GM12878 (cell line): ENCODE results near the gene NLRP5. TPM values are rescaled to one million over a fixed set of nuclear protein-coding genes. Genes with fewer than 3 reads are reported as not detected.

Experiments
- ATAC-seq: fragments of 200-7000 bp; cut with Tn5 transposase; 3 replicates; pipeline ENCODE4 v1.9.1; 2020; ENCODE audit warnings: mild to moderate bottlenecking, moderate library complexity
- BruUV-seq: library from RNA; stranded (reverse); fragments of 400-500 nt; replicated peaks from 2 replicates; lab custom pipeline; 2021; lab: Mats Ljungman, UMichigan
- CTCF ChIA-PET: fragments of 300-600 bp; sonication (Branson Sonifier 250); formaldehyde crosslinking; extraction: SDS; loops from one replicate; lab custom pipeline; 2021; ENCODE audit warnings: inconsistent platforms; lab: Yijun Ruan, JAX
- POLR2A ChIA-PET: fragments of 350-600 bp; formaldehyde crosslinking; extraction: SDS; loops from one replicate; lab custom pipeline; 2021; ENCODE audit warnings: inconsistent platforms; lab: Charles Lee
- RAD21 ChIA-PET: fragments of 300-600 bp; sonication (Branson Sonifier 250); formaldehyde crosslinking; loops from one replicate; lab custom pipeline; 2023; ENCODE audit warnings: antibody characterized with exemption; ENCODE audit not compliant: unreplicated experiment; lab: Charles Lee
- SMC1A ChIA-PET: fragments of 300-600 bp; sonication (Branson Sonifier 250); formaldehyde crosslinking; loops from one replicate; lab custom pipeline; 2023; ENCODE audit not compliant: unreplicated experiment, uncharacterized antibody; lab: Charles Lee
- DNase-seq: peaks from one replicate; pipeline ENCODE4 v3.0.0-alpha.2; 2011; ENCODE audit warnings: low read depth, low spot score
- FAIRE-seq: peaks from 3 replicates; lab custom pipeline; 2011; peaks lifted over from hg19 to GRCh38; lab: Jason Lieb, UNC
- H2AFZ ChIP-seq: 2 replicates; pipeline ENCODE4 v1.6.0; 2011; ENCODE audit warnings: low read depth, low read length, control low read depth; ENCODE audit not compliant: control insufficient read depth
- H3K27ac ChIP-seq: 2 replicates; pipeline ENCODE4 v1.5.1; 2011; ENCODE audit warnings: control low read depth; ENCODE audit not compliant: control insufficient read depth, insufficient read depth
- H3K27me3 ChIP-seq, 2 experiments: replicated peaks in 1 of 2; 2 replicates each; pipeline versions ENCODE4 v1.6.0 to v1.6.1; 2011; ENCODE audit warnings: low read length in 1 of 2; ENCODE audit not compliant: control insufficient read depth in 2 of 2, insufficient read depth in 2 of 2
- H3K36me3 ChIP-seq, 2 experiments: 2 replicates each; pipeline ENCODE4 v1.5.1; 2011; ENCODE audit warnings: low read length in 1 of 2; ENCODE audit not compliant: control insufficient read depth in 2 of 2, insufficient read depth in 2 of 2
- H3K4me1 ChIP-seq: 2 replicates; pipeline ENCODE4 v1.6.1; 2011; ENCODE audit warnings: mild to moderate bottlenecking, low read length, moderate library complexity, mixed read lengths; ENCODE audit not compliant: control insufficient read depth, insufficient read depth
- H3K4me2 ChIP-seq: 2 replicates; pipeline ENCODE4 v1.6.0; 2011; ENCODE audit warnings: control low read depth; ENCODE audit not compliant: control insufficient read depth, insufficient read depth
- H3K4me3 ChIP-seq: fragments of 200-600 bp; sonication (generic); 2 replicates; pipeline ENCODE4 v1.5.1; 2016
- H3K79me2 ChIP-seq: 2 replicates; pipeline ENCODE4 v1.6.0; 2011; ENCODE audit warnings: low read length; ENCODE audit not compliant: control insufficient read depth, insufficient read depth
- H3K9ac ChIP-seq: 2 replicates; pipeline ENCODE4 v1.8.0; 2011; ENCODE audit warnings: low read length, control low read depth, mixed read lengths; ENCODE audit not compliant: control insufficient read depth, insufficient read depth
- H3K9me3 ChIP-seq: replicated peaks from 3 replicates; pipeline ENCODE4 v1.5.1; 2011; ENCODE audit warnings: mild to moderate bottlenecking, low read length; ENCODE audit not compliant: control insufficient read depth, insufficient read depth
- H4K20me1 ChIP-seq: 2 replicates; pipeline ENCODE4 v1.6.0; 2011; ENCODE audit not compliant: control insufficient read depth, insufficient read depth
- ATF2 ChIP-seq: IDR thresholded peaks from 2 replicates; pipeline ENCODE4 v1.6.1; 2012; ENCODE audit warnings: low read length, inconsistent platforms
- BCL11A ChIP-seq: IDR thresholded peaks from 2 replicates; pipeline ENCODE4 v1.6.1; 2011; ENCODE audit warnings: low read depth, low read length
- IRF4 ChIP-seq: IDR thresholded peaks from 2 replicates; pipeline ENCODE4 v1.6.1; 2011; ENCODE audit warnings: low read depth, low read length
- POLR2A ChIP-seq: IDR thresholded peaks from 2 replicates; pipeline ENCODE4 v1.6.1; 2011; ENCODE audit warnings: low read depth, mild to moderate bottlenecking, low read length
- POLR2AphosphoS5 ChIP-seq: IDR thresholded peaks from 2 replicates; pipeline ENCODE4 v1.6.1; 2011; ENCODE audit warnings: mild to moderate bottlenecking, low read length, inconsistent platforms
- WGBS: methylation state at CpG from one replicate; pipeline ENCODE4 v1.1.6; 2016; ENCODE audit warnings: low lambda C conversion rate; ENCODE audit not compliant: insufficient replicate concordance, insufficient coverage; ENCODE audit errors: missing lambda C conversion rate; 5-methylcytosine and 5-hydroxymethylcytosine counted together
- in situ Hi-C: fragments of 300-500 bp; cut with MboI; formaldehyde crosslinking; loops from 9 replicates; pipeline ENCODE4 v1.14.3; 2018; ENCODE audit warnings: mixed read lengths
- intact Hi-C: fragments of 100-400 bp; cut with micrococcal nuclease; formaldehyde crosslinking; loops from one replicate; pipeline ENCODE4 v1.14.2; 2022; ENCODE audit not compliant: unreplicated experiment
- polyA plus RNA-seq, 11 experiments: library from polyadenylated mRNA; depleted of rRNA in 4 of 11; unstranded in 6 of 11; stranded (reverse) in 5 of 11; fragments of >200 nt; fragmentation: Nextera tagmentation in 4 of 11; fragmentation: Illumina TruSeq in 1 of 11; extraction: Ambion mirVana in 4 of 11; extraction: Trizol in 1 of 11; gene quantifications; 1 replicate in 1 of 11; 2 replicates in 10 of 11; pipeline versions ENCODE4 v1.2.1 to v1.2.3, GENCODE V29; 2011 to 2016; ENCODE audit warnings: inconsistent platforms in 2 of 11, missing spikeins in 2 of 11, low read depth in 1 of 11
- total RNA-seq, 4 experiments: library from RNA; depleted of rRNA in 3 of 4; stranded (reverse); fragments of >200 nt in 3 of 4; fragmentation: Illumina TruSeq in 1 of 4; extraction: Trizol in 1 of 4; gene quantifications; 2 replicates each; pipeline versions ENCODE4 v1.2.1 to v1.2.3, GENCODE V29; 2013 to 2021

NLRP5 gene
- total and polyA plus RNA-seq, 10 of the 15 experiments (the other 5 are each of a cell fraction or from before 2014, with no cell fraction given) = 0.01 TPM; not detected in 9

GRCh38 chr19:56091751-56092546, 105.4 kb downstream of the NLRP5 start:
- peaks cover 11% of the 10 kb centered on the region; the same call in 2 of the 3 replicates for H3K9me3 ChIP-seq
- no peak overlapping the region for H3K9ac ChIP-seq
- 88% methylated on average over 33 of the region's 38 CpGs for WGBS
- H3K27ac ChIP-seq = no peak overlapping the region
- H3K4me1 ChIP-seq = no peaks in the 10 kb centered on the region
- H3K4me2 ChIP-seq = no peak overlapping the region
- no peak for FAIRE-seq
- in situ Hi-C loops (no loop called here), intact Hi-C loops (no loop called here)
- no peak for ATAC-seq
- H3K36me3 ChIP-seq = peaks cover 7 to 17% of the 10 kb centered on the region in 2 experiments; a peak in 3 of 4 replicates
- BruUV-seq = no TSS peak
- ChIA-PET RAD21 (no interaction called here), CTCF (interaction anchor here (1.9 kb wide), 1 partner anchor 26 kb away, joined by 8 read pairs; no protein-coding TSS in a partner anchor), SMC1A (no interaction called here), POLR2A (no interaction called here)
- H3K79me2 ChIP-seq = no peaks in the 10 kb centered on the region; the same call in 1 of the 2 replicates
- H3K27me3 ChIP-seq = no peaks in the 10 kb centered on the region
- H4K20me1 ChIP-seq = no peaks in the 10 kb centered on the region
- no peak overlapping the region for H2AFZ ChIP-seq
- DNase-seq = no peak
- TF ChIP-seq IRF4 (0 out of 2 replicates have a peak, but pooled peaks have one; percentile 53), POLR2AphosphoS5 (no peak)
- H3K4me3 ChIP-seq = no peak overlapping the region

- no peak overlapping the region for H3K9ac ChIP-seq
- no TSS peak for BruUV-seq
- DNase-seq = no peak
- H3K27me3 ChIP-seq = no peaks in the 10 kb centered on the region
- no peak for TF ChIP-seq ATF2
- no peak for TF ChIP-seq BCL11A
- TF ChIP-seq POLR2A = 0 out of 2 replicates have a peak, but pooled peaks have one; percentile 30
- peak; percentile 70 for TF ChIP-seq POLR2AphosphoS5
- POLR2A ChIA-PET = no interaction called here
- H3K4me3 ChIP-seq = no peak overlapping the region
- in situ Hi-C loops = no loop called here
- SMC1A ChIA-PET = no interaction called here
- H2AFZ ChIP-seq = no peak overlapping the region
- CTCF ChIA-PET = no interaction called here
- H3K27ac ChIP-seq = no peak overlapping the region
- H3K4me1 ChIP-seq = no peaks in the 10 kb centered on the region
- RAD21 ChIA-PET = no interaction called here
- no peak for ATAC-seq
- H3K79me2 ChIP-seq = no peaks in the 10 kb centered on the region; the same call in 1 of the 2 replicates
- intact Hi-C loops = no loop called here
- H3K36me3 ChIP-seq = peaks cover 10 to 17% of the 10 kb centered on the region in 2 experiments; a peak in 3 of 4 replicates
- FAIRE-seq = no peak
- no peak overlapping the region for H3K4me2 ChIP-seq
- 96% methylated on average over 32 of the region's 32 CpGs for WGBS
- H4K20me1 ChIP-seq = no peaks in the 10 kb centered on the region
- peaks cover 11% of the 10 kb centered on the region; the same call in 2 of the 3 replicates for H3K9me3 ChIP-seq
These were observed 106.4 kb downstream of the NLRP5 start for GRCh38 chr19:56092685-56093631.
